Measurements from ENCODE around the gene TPX2. TPM values are rescaled to one million over a fixed set of nuclear protein-coding genes. Genes with fewer than 3 reads are reported as not detected.
A peak's percentile ranks its signal among the peaks of the same experiment; 100 is the strongest.
"Not testable (repeated sequence)": the region's sequence is repeated elsewhere in the genome, so short reads cannot be mapped to it uniquely, and the experiment has no call there.

TPX2 gene
- total and polyA plus RNA-seq, 7 experiments from 2014 or later, result 0.09 to 84.3 (median 0.30) TPM; not detected in 1

DNA sequence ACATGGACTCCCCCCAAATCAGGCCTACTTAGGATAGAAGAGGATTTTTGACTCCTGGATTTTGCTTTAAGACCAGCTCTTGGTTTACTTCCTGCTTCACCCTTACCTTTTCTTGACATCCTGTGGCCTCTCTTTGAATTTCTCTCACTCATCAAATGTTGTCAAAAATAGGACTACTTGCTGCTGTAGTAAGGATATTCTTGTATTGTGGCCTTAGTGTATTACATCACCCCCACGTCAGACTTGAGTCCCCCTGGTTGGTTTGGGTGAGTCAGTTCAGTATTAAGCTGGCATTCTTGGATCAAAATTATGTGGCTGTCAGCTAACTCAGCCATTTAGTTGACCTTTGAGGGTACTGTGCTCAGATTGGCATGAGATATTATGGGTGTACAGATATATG lies 1.1 kb downstream of the TPX2 start:
- Histone ChIP-seq H3K9me3 (ENCODE audit: control insufficient read depth in 2 of 3, low read length in 3 of 3) (no peaks in the 10 kb centered on the region), H3K27me3 (ENCODE audit: control insufficient read depth in 2 of 2, insufficient read depth in 2 of 2, low read length in 2 of 2) (no peaks in the 10 kb centered on the region), H3K36me3 (ENCODE audit: control insufficient read depth in 2 of 3, insufficient read depth in 3 of 3, low read length in 3 of 3) (no peaks in the 10 kb centered on the region), H3K4me3 (ENCODE audit: low read length) (no peak overlapping the region), H3K27ac (ENCODE audit: low read depth, low read length) (no peak overlapping the region), H3K4me1 (ENCODE audit: control insufficient read depth in 2 of 2, insufficient read depth in 2 of 2, low read length in 2 of 2) (peaks cover 0 to 8% of the 10 kb centered on the region in 2 donors)
- Mint-ChIP-seq H3K9me3 (no peaks in the 10 kb centered on the region), H3K27ac (no peak overlapping the region), H3K4me3 (no peak overlapping the region), H3K4me1 (peaks cover 0 to 9% (median 0%) of the 10 kb centered on the region in 7 donors), H3K36me3 (peaks cover 0 to 4% (median 0%) of the 10 kb centered on the region in 5 donors), H3K27me3 (peaks cover 0 to 5% (median 0%) of the 10 kb centered on the region in 5 donors)
- ATAC-seq (no peak), DNase-seq (no peak)
- intact Hi-C loops (cut with micrococcal nuclease), result loop anchor here in 1 of 2 donors (5.0 kb wide), 1 partner anchor 168 kb away; no protein-coding TSS in a partner anchor
- ChIA-PET CTCF (interaction anchor here (0.8 to 2.1 kb wide), 2 partner anchors 11 to 16 kb away, joined by 4 to 7 read pairs; no protein-coding TSS in a partner anchor), POLR2A (interaction anchor here (1.0 kb wide), 1 partner anchor 65 kb away, joined by 3 read pairs; no protein-coding TSS in a partner anchor)

DNA sequence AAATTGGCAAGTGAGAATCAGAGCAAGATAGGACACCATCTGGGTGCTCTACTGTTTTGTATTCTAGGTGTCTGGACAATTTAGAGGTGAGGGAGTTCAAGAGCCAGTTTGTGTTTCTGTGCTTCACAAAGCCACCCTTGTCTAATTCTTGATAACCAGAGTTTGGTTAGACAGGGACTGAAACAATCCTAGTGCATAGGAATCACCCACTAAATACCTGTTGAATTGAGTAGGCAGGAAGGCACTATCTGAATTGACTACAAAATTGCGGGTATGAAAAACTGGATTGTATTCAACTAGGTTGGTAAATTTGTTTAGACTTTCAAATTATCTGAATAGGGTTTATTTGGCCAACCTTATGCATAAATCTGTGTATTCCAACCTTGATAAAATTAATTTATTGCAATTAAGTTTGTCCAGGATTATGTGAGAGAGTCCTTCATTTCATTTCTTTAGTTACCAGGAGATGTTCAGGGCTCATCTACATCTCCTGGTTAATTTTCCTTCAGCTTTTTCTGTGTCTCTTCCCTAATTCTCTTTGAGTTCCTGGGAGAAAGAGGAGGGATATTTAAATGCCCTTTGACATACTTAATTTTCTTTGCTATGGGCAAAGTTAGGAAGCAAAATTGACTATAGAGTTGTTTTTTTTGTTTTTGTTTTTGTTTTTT lies 1.7 kb downstream of the TPX2 start:
- Histone ChIP-seq H3K4me3 (ENCODE audit: low read length) (no peak overlapping the region), H3K27ac (ENCODE audit: low read depth, low read length) (no peak overlapping the region), H3K4me1 (ENCODE audit: control insufficient read depth in 2 of 2, insufficient read depth in 2 of 2, low read length in 2 of 2) (peaks cover 0 to 8% of the 10 kb centered on the region in 2 donors), H3K36me3 (ENCODE audit: control insufficient read depth in 2 of 3, insufficient read depth in 3 of 3, low read length in 3 of 3) (no peaks in the 10 kb centered on the region), H3K9me3 (ENCODE audit: control insufficient read depth in 2 of 3, low read length in 3 of 3) (no peaks in the 10 kb centered on the region), H3K27me3 (ENCODE audit: control insufficient read depth in 2 of 2, insufficient read depth in 2 of 2, low read length in 2 of 2) (no peaks in the 10 kb centered on the region)
- intact Hi-C loops (cut with micrococcal nuclease), result loop anchor here in 1 of 2 donors (5.0 kb wide), 1 partner anchor 168 kb away; no protein-coding TSS in a partner anchor
- H3K36me3 Mint-ChIP-seq, result peaks cover 0 to 7% (median 0%) of the 10 kb centered on the region in 5 donors
- peaks cover 0 to 4% (median 0%) of the 10 kb centered on the region in 5 donors for H3K27me3 Mint-ChIP-seq
- ChIA-PET CTCF (interaction anchor here (0.8 kb wide), 1 partner anchor 10 kb away, joined by 4 read pairs; no protein-coding TSS in a partner anchor), POLR2A (no interaction called here)
- ATAC-seq (no peak), DNase-seq (no peak)
- H3K4me3 Mint-ChIP-seq, result no peak overlapping the region
- H3K9me3 Mint-ChIP-seq, result no peaks in the 10 kb centered on the region
- peaks cover 0 to 12% (median 0%) of the 10 kb centered on the region in 7 donors for H3K4me1 Mint-ChIP-seq
- no peak overlapping the region for H3K27ac Mint-ChIP-seq

DNA sequence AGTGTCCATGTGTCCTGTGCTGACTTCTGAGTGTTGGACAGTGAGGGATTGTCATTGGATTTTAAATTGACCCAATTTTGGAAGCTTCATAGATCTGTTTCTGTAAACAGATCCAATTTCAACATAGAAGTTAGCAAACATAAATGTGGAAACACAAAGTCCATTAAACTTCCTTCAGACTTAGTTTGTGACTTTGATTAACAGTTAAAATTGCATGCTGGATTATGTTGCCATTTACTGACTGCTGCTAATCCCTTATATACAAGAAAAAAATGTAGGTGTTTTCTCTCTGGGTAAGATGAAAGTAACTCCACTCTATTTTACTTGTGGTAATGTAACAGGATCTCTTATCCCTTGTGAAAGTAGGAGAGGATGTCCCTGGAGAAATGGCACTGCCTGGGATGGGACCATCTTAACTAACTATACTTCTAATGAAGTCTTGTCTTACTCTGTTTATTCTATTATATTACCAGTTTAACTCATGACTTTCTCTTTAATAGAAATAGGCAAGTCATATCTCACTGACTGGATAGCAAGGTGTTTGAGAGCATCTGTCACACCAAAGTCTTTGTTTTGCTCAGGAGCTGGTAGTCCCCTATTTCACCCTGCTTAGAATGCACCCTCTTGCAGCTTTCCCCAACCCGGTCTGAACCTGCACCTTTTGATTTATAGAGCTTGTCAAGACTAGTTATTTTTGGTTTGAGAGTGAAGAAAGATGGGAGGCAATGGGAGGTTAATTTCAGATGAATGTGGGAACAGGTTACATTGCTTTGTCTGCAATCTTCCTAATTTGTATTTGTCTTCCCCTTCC lies 7.2 kb downstream of the TPX2 start:
- peak overlapping the region in 1 of 10 donors; percentile 29 for H3K4me3 Mint-ChIP-seq
- Histone ChIP-seq H3K4me3 (ENCODE audit: low read length) (no peak overlapping the region), H3K9me3 (ENCODE audit: control insufficient read depth in 2 of 3, low read length in 3 of 3) (no peaks in the 10 kb centered on the region), H3K36me3 (ENCODE audit: control insufficient read depth in 2 of 3, insufficient read depth in 3 of 3, low read length in 3 of 3) (no peaks in the 10 kb centered on the region), H3K27ac (ENCODE audit: low read depth, low read length) (no peak overlapping the region), H3K27me3 (ENCODE audit: control insufficient read depth in 2 of 2, insufficient read depth in 2 of 2, low read length in 2 of 2) (no peaks in the 10 kb centered on the region), H3K4me1 (ENCODE audit: control insufficient read depth in 2 of 2, insufficient read depth in 2 of 2, low read length in 2 of 2) (no peaks in the 10 kb centered on the region)
- no peaks in the 10 kb centered on the region for H3K9me3 Mint-ChIP-seq
- intact Hi-C loops (cut with micrococcal nuclease), result no loop called here
- ATAC-seq (no peak), DNase-seq (no peak)
- ChIA-PET POLR2A (no interaction called here), CTCF (interaction anchor here (1.1 kb wide), 1 partner anchor 178 kb away, joined by 4 read pairs; no protein-coding TSS in a partner anchor)
- H3K4me1 Mint-ChIP-seq, result peaks cover 0 to 37% (median 0%) of the 10 kb centered on the region in 7 donors
- H3K27ac Mint-ChIP-seq, result peak overlapping the region in 2 of 9 donors; percentile 10 to 57
- H3K27me3 Mint-ChIP-seq, result no peaks in the 10 kb centered on the region
- peaks cover 0 to 24% (median 0%) of the 10 kb centered on the region in 5 donors for H3K36me3 Mint-ChIP-seq

DNA sequence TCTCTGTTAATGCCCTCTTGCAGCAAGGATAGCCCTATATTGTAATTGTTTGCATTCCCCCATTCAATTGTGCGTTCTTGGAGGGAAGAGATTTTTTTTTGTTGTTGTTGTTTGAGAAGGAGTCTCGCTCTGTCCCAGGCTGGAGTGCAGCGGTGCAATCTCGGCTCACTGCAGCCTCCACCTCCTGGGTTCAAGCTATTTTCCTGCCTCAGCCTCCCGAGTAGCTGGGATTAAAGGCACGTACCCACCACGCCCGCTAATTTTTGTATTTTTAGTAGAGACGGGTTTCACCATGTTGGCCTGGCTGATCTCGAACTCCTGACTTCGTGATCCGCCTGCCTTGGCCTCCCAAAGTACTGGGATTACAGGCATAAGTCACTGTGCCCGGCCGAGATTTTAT lies 7.9 kb downstream of the TPX2 start:
- DNase-seq; ATAC-seq; POLR2A ChIA-PET; H3K4me3 Mint-ChIP-seq; H3K36me3 ChIP-seq (ENCODE audit: control insufficient read depth in 2 of 3, insufficient read depth in 3 of 3, low read length in 3 of 3); H3K9me3 Mint-ChIP-seq; H3K4me3 ChIP-seq (ENCODE audit: low read length); H3K4me1 ChIP-seq (ENCODE audit: control insufficient read depth in 2 of 2, insufficient read depth in 2 of 2, low read length in 2 of 2); H3K27me3 ChIP-seq (ENCODE audit: control insufficient read depth in 2 of 2, insufficient read depth in 2 of 2, low read length in 2 of 2); H3K27ac ChIP-seq (ENCODE audit: low read depth, low read length); intact Hi-C loops (cut with micrococcal nuclease); H3K27me3 Mint-ChIP-seq; H3K9me3 ChIP-seq (ENCODE audit: control insufficient read depth in 2 of 3, low read length in 3 of 3): not testable (repeated sequence)
- Mint-ChIP-seq H3K36me3 (peaks cover 0 to 26% (median 0%) of the 10 kb centered on the region in 5 donors), H3K4me1 (peaks cover 0 to 35% (median 0%) of the 10 kb centered on the region in 7 donors), H3K27ac (peak overlapping the region in 2 of 9 donors; percentile 10 to 57)
- CTCF ChIA-PET, result interaction anchor here (1.1 kb wide), 1 partner anchor 178 kb away, joined by 4 read pairs; no protein-coding TSS in a partner anchor

DNA sequence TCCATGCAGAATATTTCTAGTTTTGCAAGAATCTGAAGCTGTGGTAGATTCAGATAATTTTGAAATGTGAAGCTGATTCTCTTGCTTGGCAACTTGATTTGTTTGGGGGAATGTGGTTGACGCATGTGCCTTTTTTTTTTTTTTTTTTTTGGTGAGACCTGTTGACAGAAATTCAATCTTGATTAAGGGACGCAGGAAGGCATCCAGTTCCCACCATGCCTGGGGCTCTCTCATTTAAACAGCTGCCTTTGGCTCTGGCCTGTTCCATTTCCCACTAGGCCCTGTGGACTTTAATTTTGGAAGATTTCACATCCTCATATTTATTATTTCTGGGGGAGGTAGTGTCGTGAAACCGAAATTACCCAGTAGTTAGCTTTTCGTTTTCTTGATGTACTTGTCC lies 8.6 kb downstream of the TPX2 start:
- Mint-ChIP-seq H3K4me1 (peaks cover 0 to 32% (median 0%) of the 10 kb centered on the region in 7 donors), H3K4me3 (no peak overlapping the region), H3K36me3 (peaks cover 0 to 26% (median 0%) of the 10 kb centered on the region in 5 donors), H3K9me3 (no peaks in the 10 kb centered on the region), H3K27me3 (no peaks in the 10 kb centered on the region), H3K27ac (peak overlapping the region in 1 of 9 donors; percentile 31)
- DNase-seq, result no peak
- ATAC-seq, result no peak
- H3K27ac ChIP-seq (ENCODE audit: low read depth, low read length), result no peak overlapping the region
- intact Hi-C loops (cut with micrococcal nuclease), result no loop called here
- no peaks in the 10 kb centered on the region for H3K9me3 ChIP-seq (ENCODE audit: control insufficient read depth in 2 of 3, low read length in 3 of 3)
- CTCF ChIA-PET, result interaction anchor here (1.1 kb wide), 1 partner anchor 179 kb away, joined by 4 read pairs; no protein-coding TSS in a partner anchor
- POLR2A ChIA-PET, result no interaction called here
- H3K27me3 ChIP-seq (ENCODE audit: control insufficient read depth in 2 of 2, insufficient read depth in 2 of 2, low read length in 2 of 2), result no peaks in the 10 kb centered on the region
- no peaks in the 10 kb centered on the region for H3K4me1 ChIP-seq (ENCODE audit: control insufficient read depth in 2 of 2, insufficient read depth in 2 of 2, low read length in 2 of 2)
- H3K4me3 ChIP-seq (ENCODE audit: low read length), result no peak overlapping the region
- H3K36me3 ChIP-seq (ENCODE audit: control insufficient read depth in 2 of 3, insufficient read depth in 3 of 3, low read length in 3 of 3), result no peaks in the 10 kb centered on the region

DNA sequence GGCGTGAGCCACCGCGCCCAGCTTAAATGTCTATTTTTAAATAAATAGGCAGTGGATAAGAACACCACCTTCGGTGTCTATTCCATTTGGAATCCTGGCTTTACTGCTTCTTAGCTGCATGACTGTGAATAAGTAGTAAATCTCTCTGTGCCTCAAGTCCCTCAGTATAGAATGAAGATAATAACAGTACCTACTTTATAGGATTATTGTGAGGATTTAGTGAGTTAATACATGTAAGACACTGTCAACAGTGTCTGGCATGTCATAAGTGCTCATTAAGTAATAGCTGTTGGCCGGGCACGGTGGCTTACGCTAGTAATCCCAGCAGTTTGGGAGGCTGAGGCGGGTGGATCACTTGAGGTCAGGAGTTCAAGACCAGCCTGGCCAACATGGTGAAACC lies 10.1 kb downstream of the TPX2 start:
- no peaks in the 10 kb centered on the region for H3K27me3 ChIP-seq (ENCODE audit: control insufficient read depth in 2 of 2, insufficient read depth in 2 of 2, low read length in 2 of 2)
- intact Hi-C loops (cut with micrococcal nuclease), result no loop called here
- no peaks in the 10 kb centered on the region for H3K36me3 ChIP-seq (ENCODE audit: control insufficient read depth in 2 of 3, insufficient read depth in 3 of 3, low read length in 3 of 3)
- Mint-ChIP-seq H3K9me3 (no peaks in the 10 kb centered on the region), H3K4me3 (no peak overlapping the region), H3K4me1 (peaks cover 0 to 38% (median 0%) of the 10 kb centered on the region in 7 donors), H3K27me3 (no peaks in the 10 kb centered on the region), H3K27ac (no peak overlapping the region), H3K36me3 (peaks cover 0 to 34% (median 0%) of the 10 kb centered on the region in 5 donors)
- H3K9me3 ChIP-seq (ENCODE audit: control insufficient read depth in 2 of 3, low read length in 3 of 3), result no peaks in the 10 kb centered on the region
- DNase-seq (no peak), ATAC-seq (no peak)
- no peak overlapping the region for H3K27ac ChIP-seq (ENCODE audit: low read depth, low read length)
- ChIA-PET POLR2A (interaction anchor here (0.6 kb wide), 1 partner anchor 65 kb away, joined by 3 read pairs; no protein-coding TSS in a partner anchor), CTCF (no interaction called here)
- H3K4me1 ChIP-seq (ENCODE audit: control insufficient read depth in 2 of 2, insufficient read depth in 2 of 2, low read length in 2 of 2), result no peaks in the 10 kb centered on the region
- H3K4me3 ChIP-seq (ENCODE audit: low read length), result no peak overlapping the region
